Liver (tissue), 9 donors: ENCODE results near the gene RET. TPM values are rescaled to one million over a fixed set of nuclear protein-coding genes. Genes with fewer than 3 reads are reported as not detected.

Source experiments
- DNase-seq: peaks from one replicate; pipeline ENCODE4 v3.0.0-alpha.2; 2017; ENCODE audit warnings: low spot score
- H3K27ac ChIP-seq, 2 donors: one replicate each; pipeline ENCODE4 v1.7.0; 2013; ENCODE audit warnings: inconsistent platforms in 2 of 2, low read length in 2 of 2, control low read depth in 1 of 2, low read depth in 1 of 2, mild to moderate bottlenecking in 1 of 2
- H3K27me3 ChIP-seq, 4 donors: one replicate each; pipeline versions ENCODE4 v1.6.1 to v1.7.0; 2013; ENCODE audit warnings: low read length in 3 of 4, inconsistent platforms in 1 of 4, mild to moderate bottlenecking in 1 of 4, moderate library complexity in 1 of 4; ENCODE audit not compliant: control insufficient read depth in 4 of 4, insufficient read depth in 4 of 4
- H3K36me3 ChIP-seq, 4 donors: one replicate each; pipeline versions ENCODE4 v1.6.1 to v1.7.0; 2013; ENCODE audit warnings: low read length in 3 of 4, mild to moderate bottlenecking in 3 of 4, low read depth in 1 of 4, moderate library complexity in 1 of 4; ENCODE audit not compliant: control insufficient read depth in 4 of 4, insufficient read depth in 3 of 4
- H3K4me1 ChIP-seq, 4 donors: one replicate each; pipeline versions ENCODE4 v1.6.1 to v1.7.0; 2013; ENCODE audit warnings: low read length in 3 of 4, mild to moderate bottlenecking in 3 of 4, moderate library complexity in 1 of 4; ENCODE audit not compliant: control insufficient read depth in 4 of 4, insufficient read depth in 4 of 4
- H3K4me3 ChIP-seq, 3 donors: one replicate each; pipeline versions ENCODE4 v1.6.1 to v1.7.0; 2013; ENCODE audit warnings: low read length in 3 of 3, control low read depth in 1 of 3, low read depth in 1 of 3, mild to moderate bottlenecking in 1 of 3
- H3K9ac ChIP-seq, 2 donors: one replicate each; pipeline ENCODE4 v1.7.0; 2013; ENCODE audit warnings: low read length in 2 of 2, mild to moderate bottlenecking in 2 of 2, moderate library complexity in 2 of 2, control low read depth in 1 of 2, low read depth in 1 of 2
- H3K9me3 ChIP-seq, 4 donors: one replicate each; pipeline versions ENCODE4 v1.6.1 to v1.7.0; 2013; ENCODE audit warnings: low read length in 3 of 4; ENCODE audit not compliant: control insufficient read depth in 4 of 4
- EGR1 ChIP-seq, 2 donors: IDR thresholded peaks; 2 replicates each; pipeline ENCODE4 v1.6.1; 2016 to 2018; ENCODE audit warnings: antibody characterized with exemption in 2 of 2, low read depth in 2 of 2
- FOXA1 ChIP-seq: IDR thresholded peaks from 2 replicates; pipeline ENCODE4 v1.6.1; 2016; ENCODE audit warnings: antibody characterized with exemption
- FOXA2 ChIP-seq: IDR thresholded peaks from 2 replicates; pipeline ENCODE4 v1.6.1; 2016; ENCODE audit warnings: antibody characterized with exemption
- GABPA ChIP-seq, 2 donors: IDR thresholded peaks in 1 of 2; conservative IDR thresholded peaks in 1 of 2; 2 replicates each; pipeline ENCODE4 v1.6.1; 2016; ENCODE audit warnings: antibody characterized with exemption in 2 of 2, mild to moderate bottlenecking in 1 of 2, moderate library complexity in 1 of 2
- HNF4A ChIP-seq, 2 donors: conservative IDR thresholded peaks; 2 replicates each; pipeline ENCODE4 v1.6.1; 2016; ENCODE audit warnings: antibody characterized with exemption in 2 of 2, mild to moderate bottlenecking in 2 of 2
- HNF4G ChIP-seq: IDR thresholded peaks from 2 replicates; pipeline ENCODE4 v1.6.1; 2016; ENCODE audit warnings: antibody characterized with exemption
- JUND ChIP-seq, 2 donors: IDR thresholded peaks; 2 replicates each; pipeline ENCODE4 v1.6.1; 2016; ENCODE audit warnings: antibody characterized with exemption in 2 of 2
- NR2F2 ChIP-seq: IDR thresholded peaks from 2 replicates; pipeline ENCODE4 v1.6.1; 2016; ENCODE audit warnings: antibody characterized with exemption
- RAD21 ChIP-seq, 2 donors: IDR thresholded peaks; 2 replicates each; pipeline ENCODE4 v1.6.1; 2016; ENCODE audit warnings: antibody characterized with exemption in 2 of 2, mild to moderate bottlenecking in 2 of 2
- RXRA ChIP-seq, 2 donors: IDR thresholded peaks; 2 replicates each; pipeline ENCODE4 v1.6.1; 2017 to 2018; ENCODE audit warnings: antibody characterized with exemption in 2 of 2, mild to moderate bottlenecking in 1 of 2
- SP1 ChIP-seq: IDR thresholded peaks from 2 replicates; pipeline ENCODE4 v1.6.1; 2018; ENCODE audit warnings: antibody characterized with exemption, mild to moderate bottlenecking
- TAF1 ChIP-seq: conservative IDR thresholded peaks from 2 replicates; pipeline ENCODE4 v1.6.1; 2016; ENCODE audit warnings: antibody characterized with exemption, mild to moderate bottlenecking
- YY1 ChIP-seq: IDR thresholded peaks from 2 replicates; pipeline ENCODE4 v1.6.1; 2016; ENCODE audit warnings: antibody characterized with exemption, mild to moderate bottlenecking
- WGBS: extraction: QIAGEN DNeasy Blood & Tissue Kit; methylation state at CpG from one replicate; pipeline ENCODE4 v1.1.7; 2013; 5-methylcytosine and 5-hydroxymethylcytosine counted together
- polyA plus RNA-seq, 2 donors: library from polyadenylated mRNA; stranded (reverse) in 1 of 2; unstranded in 1 of 2; fragments of 200-250 nt in 1 of 2; fragments of >200 nt in 1 of 2; fragmentation: Nextera tagmentation in 1 of 2; extraction: Ambion mirVana in 1 of 2; gene quantifications; one replicate each; pipeline versions ENCODE4 v1.2.1 to v1.2.3, GENCODE V29; 2013 to 2015
- total RNA-seq, 2 donors: library from RNA; depleted of rRNA; stranded (reverse); fragments of >200 nt; gene quantifications; one replicate each; pipeline ENCODE4 v1.2.3, GENCODE V29; 2014
- TF ChIP-seq, protein P1 (sequence below): IDR thresholded peaks from 2 replicates; pipeline ENCODE4 v1.6.1; 2016; ENCODE audit warnings: antibody characterized with exemption, mild to moderate bottlenecking
- TF ChIP-seq, protein P2 (sequence below): IDR thresholded peaks from 2 replicates; pipeline ENCODE4 v1.6.1; 2016; ENCODE audit warnings: antibody characterized with exemption
- TF ChIP-seq, protein P3 (sequence below): IDR thresholded peaks from 2 replicates; pipeline ENCODE4 v1.6.1; 2016; ENCODE audit warnings: antibody characterized with exemption
- TF ChIP-seq, protein P4 (sequence below): fragments of 150-350 bp; IDR thresholded peaks from 2 replicates; pipeline ENCODE4 v1.5.1; 2017; ENCODE audit warnings: improper control_type of control experiment, low read depth, low read length; ENCODE audit not compliant: missing input control
- donor health status: healthy.
- donor health status: healthy.
- donor health status: healthy.
- donor health status: healthy.
- donor health status: healthy.

Gene RET
- total and polyA plus RNA-seq, 4 donors = 0.09 to 2.5 (median 0.33) TPM; not detected in 1

DNA sequence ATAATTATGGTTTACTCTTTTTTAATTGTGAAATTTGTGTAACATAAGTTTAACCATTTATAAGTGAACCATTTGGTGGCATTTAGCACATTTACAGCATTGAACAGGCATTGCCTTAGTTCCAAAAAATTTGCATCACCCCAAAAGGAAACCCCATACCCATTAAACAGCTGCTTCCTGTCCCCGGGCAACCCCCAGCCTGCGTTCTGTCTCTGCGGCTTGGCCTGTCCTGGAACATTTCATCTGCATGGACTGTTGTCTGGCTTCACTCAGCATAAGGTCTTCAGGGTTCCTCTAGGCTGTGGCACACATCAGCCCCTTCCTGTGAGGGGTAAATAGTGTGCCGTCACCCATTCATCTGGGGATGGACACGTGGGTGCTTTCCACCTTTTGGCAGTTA lies 6.9 kb downstream of the RET start:
- no peak overlapping the region for H3K9ac ChIP-seq
- H3K4me1 ChIP-seq = peaks cover 0 to 16% (median 11%) of the 10 kb centered on the region in 4 donors
- WGBS = 59% methylated on average over 5 of the region's 5 CpGs
- H3K4me3 ChIP-seq = no peak overlapping the region
- H3K36me3 ChIP-seq = no peaks in the 10 kb centered on the region
- H3K27me3 ChIP-seq = no peaks in the 10 kb centered on the region
- H3K27ac ChIP-seq = no peak overlapping the region
- no peak for DNase-seq
- TF ChIP-seq RAD21 (IDR thresholded peaks at IDR 0.05) (no peak), HNF4G (no peak), FOXA1 (no peak), EGR1 (IDR thresholded peaks at IDR 0.05; ENCODE audit: low read depth in 2 of 2) (no peak), TAF1 (no peak), FOXA2 (no peak), RXRA (IDR thresholded peaks at IDR 0.05) (no peak), JUND (IDR thresholded peaks at IDR 0.05) (no peak), NR2F2 (no peak), YY1 (no peak), HNF4A (conservative IDR thresholded peaks at IDR 0.05) (no peak), SP1 (no peak)
- TF ChIP-seq, protein P1, sequence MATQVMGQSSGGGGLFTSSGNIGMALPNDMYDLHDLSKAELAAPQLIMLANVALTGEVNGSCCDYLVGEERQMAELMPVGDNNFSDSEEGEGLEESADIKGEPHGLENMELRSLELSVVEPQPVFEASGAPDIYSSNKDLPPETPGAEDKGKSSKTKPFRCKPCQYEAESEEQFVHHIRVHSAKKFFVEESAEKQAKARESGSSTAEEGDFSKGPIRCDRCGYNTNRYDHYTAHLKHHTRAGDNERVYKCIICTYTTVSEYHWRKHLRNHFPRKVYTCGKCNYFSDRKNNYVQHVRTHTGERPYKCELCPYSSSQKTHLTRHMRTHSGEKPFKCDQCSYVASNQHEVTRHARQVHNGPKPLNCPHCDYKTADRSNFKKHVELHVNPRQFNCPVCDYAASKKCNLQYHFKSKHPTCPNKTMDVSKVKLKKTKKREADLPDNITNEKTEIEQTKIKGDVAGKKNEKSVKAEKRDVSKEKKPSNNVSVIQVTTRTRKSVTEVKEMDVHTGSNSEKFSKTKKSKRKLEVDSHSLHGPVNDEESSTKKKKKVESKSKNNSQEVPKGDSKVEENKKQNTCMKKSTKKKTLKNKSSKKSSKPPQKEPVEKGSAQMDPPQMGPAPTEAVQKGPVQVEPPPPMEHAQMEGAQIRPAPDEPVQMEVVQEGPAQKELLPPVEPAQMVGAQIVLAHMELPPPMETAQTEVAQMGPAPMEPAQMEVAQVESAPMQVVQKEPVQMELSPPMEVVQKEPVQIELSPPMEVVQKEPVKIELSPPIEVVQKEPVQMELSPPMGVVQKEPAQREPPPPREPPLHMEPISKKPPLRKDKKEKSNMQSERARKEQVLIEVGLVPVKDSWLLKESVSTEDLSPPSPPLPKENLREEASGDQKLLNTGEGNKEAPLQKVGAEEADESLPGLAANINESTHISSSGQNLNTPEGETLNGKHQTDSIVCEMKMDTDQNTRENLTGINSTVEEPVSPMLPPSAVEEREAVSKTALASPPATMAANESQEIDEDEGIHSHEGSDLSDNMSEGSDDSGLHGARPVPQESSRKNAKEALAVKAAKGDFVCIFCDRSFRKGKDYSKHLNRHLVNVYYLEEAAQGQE = no peak
- TF ChIP-seq, protein P2, sequence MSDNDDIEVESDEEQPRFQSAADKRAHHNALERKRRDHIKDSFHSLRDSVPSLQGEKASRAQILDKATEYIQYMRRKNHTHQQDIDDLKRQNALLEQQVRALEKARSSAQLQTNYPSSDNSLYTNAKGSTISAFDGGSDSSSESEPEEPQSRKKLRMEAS = no peak
- TF ChIP-seq, protein P3, sequence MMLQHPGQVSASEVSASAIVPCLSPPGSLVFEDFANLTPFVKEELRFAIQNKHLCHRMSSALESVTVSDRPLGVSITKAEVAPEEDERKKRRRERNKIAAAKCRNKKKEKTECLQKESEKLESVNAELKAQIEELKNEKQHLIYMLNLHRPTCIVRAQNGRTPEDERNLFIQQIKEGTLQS = no peak
- TF ChIP-seq, protein P4, sequence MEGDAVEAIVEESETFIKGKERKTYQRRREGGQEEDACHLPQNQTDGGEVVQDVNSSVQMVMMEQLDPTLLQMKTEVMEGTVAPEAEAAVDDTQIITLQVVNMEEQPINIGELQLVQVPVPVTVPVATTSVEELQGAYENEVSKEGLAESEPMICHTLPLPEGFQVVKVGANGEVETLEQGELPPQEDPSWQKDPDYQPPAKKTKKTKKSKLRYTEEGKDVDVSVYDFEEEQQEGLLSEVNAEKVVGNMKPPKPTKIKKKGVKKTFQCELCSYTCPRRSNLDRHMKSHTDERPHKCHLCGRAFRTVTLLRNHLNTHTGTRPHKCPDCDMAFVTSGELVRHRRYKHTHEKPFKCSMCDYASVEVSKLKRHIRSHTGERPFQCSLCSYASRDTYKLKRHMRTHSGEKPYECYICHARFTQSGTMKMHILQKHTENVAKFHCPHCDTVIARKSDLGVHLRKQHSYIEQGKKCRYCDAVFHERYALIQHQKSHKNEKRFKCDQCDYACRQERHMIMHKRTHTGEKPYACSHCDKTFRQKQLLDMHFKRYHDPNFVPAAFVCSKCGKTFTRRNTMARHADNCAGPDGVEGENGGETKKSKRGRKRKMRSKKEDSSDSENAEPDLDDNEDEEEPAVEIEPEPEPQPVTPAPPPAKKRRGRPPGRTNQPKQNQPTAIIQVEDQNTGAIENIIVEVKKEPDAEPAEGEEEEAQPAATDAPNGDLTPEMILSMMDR = no peak
- no peaks in the 10 kb centered on the region for H3K9me3 ChIP-seq

DNA sequence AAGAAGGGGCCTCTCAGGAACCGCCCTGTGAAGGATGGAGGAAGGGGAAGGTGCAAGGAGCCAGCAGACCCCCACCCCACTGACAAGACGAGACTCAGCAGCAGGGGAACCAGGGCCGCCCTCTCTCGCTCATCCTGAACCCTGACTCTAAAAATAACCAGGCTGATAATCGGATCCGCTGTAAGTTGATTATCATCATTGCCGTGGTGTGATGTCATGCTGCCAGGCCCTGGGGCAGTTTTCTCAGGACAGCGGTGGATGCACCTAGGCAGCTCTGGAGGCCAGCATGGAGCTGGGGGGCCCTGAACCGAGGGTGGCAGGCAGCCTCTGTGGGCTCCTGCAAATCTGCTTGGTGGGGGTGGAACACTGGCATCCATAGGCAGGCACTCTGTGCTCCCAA lies 7.9 kb downstream of the RET start:
- Histone ChIP-seq H3K36me3 (no peaks in the 10 kb centered on the region), H3K27me3 (no peaks in the 10 kb centered on the region)
- no peak for DNase-seq

More for the DNA sequence above, 7.9 kb downstream of the RET start:
- Histone ChIP-seq H3K9ac (no peak overlapping the region), H3K27ac (no peak overlapping the region), H3K4me1 (peaks cover 0 to 16% (median 11%) of the 10 kb centered on the region in 4 donors), H3K9me3 (no peaks in the 10 kb centered on the region), H3K4me3 (no peak overlapping the region)
- TF ChIP-seq GABPA (IDR thresholded peaks at IDR 0.05 in 1 of 2, conservative IDR thresholded peaks at IDR 0.05 in 1 of 2) (no peak), RXRA (IDR thresholded peaks at IDR 0.05) (no peak), JUND (IDR thresholded peaks at IDR 0.05) (no peak), FOXA1 (no peak), HNF4A (conservative IDR thresholded peaks at IDR 0.05) (no peak), SP1 (no peak), RAD21 (IDR thresholded peaks at IDR 0.05) (no peak)
- TF ChIP-seq, protein P3 = no peak
- TF ChIP-seq, protein P4 = no peak
- WGBS = 70% methylated on average over 9 of the region's 9 CpGs
